PC-9 (cell line): ENCODE results near the gene SH3RF1.

Source experiments
- CTCF ChIP-seq: fragments of 200-600 bp; sonication (generic); conservative IDR thresholded peaks from 2 replicates; pipeline ENCODE4 v1.6.1; 2017; ENCODE audit warnings: mixed run types, antibody characterized with exemption, mild to moderate bottlenecking, moderate library complexity
- EZH2 ChIP-seq: fragments of 200-600 bp; sonication (generic); IDR thresholded peaks from 2 replicates; pipeline ENCODE4 v1.8.0; 2017; ENCODE audit warnings: antibody characterized with exemption, low read depth

- TF ChIP-seq EZH2 (no peak), CTCF (no peak)
These were observed 22.8 kb upstream of the SH3RF1 start for GRCh38 chr4:169293343-169294176.
